ENCODE results near the gene MRPL55.

Gene MRPL55

DNA sequence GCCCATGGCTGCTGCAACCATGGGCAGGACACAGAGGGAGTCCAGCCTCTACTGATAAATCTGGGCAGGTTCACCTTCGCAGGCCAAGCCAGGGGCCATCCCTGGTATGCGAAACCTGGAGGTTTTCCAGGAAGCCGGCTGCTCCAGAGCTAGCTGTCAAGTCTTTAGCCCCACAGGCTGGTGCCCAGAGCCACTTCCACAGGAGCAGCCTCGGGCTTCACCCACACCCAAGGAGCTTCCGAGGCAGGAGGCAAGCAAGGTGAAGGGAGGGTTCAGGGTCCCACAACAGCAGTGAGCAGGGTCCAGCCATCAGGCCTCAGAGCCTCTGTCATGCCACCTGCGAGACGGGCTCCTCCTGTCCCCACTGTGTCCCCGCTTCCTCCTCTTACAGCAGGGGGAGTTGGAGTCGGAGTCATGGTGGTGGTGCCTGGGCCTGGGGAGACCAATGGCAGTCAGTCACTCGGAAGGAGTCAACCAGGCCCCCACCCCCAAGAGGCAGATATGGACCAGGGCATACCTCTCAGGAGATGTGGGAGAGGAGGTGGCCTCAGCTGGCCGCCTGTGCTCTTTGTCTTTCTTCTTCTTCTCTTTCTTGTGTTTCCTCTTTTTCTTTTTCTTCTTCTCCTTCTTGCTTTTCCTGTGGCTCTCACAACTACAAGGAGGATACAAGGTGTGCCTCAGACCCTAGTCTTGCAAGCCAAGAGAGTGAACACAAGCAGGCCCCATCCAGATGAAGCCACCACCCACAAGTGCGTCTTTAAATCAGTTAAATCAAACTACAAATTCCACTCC, 8.1 kb downstream of the MRPL55 start:
- no peak for DNase-seq

DNA sequence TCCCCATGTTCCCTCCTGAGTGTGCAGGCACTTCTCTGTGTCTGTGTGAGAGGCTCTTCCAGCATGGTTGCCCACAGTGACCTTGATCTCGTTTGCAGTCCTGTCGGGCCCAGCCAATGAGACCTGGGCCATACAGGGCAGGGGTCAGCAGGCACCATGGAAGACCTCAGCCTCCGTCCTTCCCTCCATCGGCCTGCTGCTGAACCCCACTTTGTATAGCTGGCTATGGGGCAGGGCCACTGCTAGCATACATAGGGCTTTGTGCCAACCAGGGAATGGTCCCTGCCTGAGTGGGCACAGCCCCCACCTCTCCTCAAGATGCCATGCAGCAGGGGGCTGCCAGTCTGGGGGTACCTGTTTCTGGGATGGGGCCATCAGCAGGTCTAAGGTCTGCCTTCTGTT, 9.8 kb downstream of the MRPL55 start:
- no peak for DNase-seq

DNA sequence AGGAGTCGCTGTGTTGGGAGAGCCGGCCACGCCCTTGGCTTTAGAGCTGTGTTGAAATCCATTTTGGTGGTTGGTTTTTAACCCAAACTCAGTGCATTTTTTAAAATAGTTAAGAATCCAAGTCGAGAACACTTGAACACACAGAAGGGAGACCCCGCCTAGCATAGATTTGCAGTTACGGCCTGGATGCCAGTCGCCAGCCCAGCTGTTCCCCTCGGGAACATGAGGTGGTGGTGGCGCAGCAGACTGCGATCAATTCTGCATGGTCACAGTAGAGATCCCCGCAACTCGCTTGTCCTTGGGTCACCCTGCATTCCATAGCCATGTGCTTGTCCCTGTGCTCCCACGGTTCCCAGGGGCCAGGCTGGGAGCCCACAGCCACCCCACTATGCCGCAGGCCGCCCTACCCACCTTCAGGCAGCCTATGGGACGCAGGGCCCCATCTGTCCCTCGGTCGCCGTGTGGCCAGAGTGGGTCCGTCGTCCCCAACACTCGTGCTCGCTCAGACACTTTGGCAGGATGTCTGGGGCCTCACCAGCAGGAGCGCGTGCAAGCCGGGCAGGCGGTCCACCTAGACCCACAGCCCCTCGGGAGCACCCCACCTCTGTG, 10.7 kb downstream of the MRPL55 start:
- no peak for DNase-seq

DNA sequence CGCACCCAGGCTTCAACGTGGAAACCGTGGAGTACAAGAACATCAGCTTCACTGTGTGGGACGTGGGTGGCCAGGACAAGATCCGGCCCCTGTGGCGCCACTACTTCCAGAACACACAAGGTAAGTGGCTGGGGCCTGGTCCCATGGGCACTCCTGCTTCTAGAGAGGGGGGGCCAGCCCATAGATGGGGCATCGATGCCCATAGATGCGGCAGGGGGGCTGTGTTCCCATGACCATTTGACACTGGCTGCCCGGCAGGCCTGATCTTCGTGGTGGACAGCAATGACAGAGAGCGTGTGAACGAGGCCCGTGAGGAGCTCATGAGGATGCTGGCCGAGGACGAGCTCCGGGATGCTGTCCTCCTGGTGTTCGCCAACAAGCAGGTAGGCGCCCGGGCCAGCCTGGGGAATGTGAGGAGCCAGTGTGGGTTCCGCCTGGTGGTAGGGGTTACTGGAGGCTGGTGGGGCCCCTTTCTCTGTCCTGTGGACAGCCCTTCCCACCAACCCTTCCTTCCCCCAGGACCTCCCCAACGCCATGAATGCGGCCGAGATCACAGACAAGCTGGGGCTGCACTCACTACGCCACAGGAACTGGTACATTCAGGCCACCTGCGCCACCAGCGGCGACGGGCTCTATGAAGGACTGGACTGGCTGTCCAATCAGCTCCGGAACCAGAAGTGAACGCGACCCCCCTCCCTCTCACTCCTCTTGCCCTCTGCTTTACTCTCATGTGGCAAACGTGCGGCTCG, 11.6 kb downstream of the MRPL55 start:
- DNase-seq = no peak

DNA sequence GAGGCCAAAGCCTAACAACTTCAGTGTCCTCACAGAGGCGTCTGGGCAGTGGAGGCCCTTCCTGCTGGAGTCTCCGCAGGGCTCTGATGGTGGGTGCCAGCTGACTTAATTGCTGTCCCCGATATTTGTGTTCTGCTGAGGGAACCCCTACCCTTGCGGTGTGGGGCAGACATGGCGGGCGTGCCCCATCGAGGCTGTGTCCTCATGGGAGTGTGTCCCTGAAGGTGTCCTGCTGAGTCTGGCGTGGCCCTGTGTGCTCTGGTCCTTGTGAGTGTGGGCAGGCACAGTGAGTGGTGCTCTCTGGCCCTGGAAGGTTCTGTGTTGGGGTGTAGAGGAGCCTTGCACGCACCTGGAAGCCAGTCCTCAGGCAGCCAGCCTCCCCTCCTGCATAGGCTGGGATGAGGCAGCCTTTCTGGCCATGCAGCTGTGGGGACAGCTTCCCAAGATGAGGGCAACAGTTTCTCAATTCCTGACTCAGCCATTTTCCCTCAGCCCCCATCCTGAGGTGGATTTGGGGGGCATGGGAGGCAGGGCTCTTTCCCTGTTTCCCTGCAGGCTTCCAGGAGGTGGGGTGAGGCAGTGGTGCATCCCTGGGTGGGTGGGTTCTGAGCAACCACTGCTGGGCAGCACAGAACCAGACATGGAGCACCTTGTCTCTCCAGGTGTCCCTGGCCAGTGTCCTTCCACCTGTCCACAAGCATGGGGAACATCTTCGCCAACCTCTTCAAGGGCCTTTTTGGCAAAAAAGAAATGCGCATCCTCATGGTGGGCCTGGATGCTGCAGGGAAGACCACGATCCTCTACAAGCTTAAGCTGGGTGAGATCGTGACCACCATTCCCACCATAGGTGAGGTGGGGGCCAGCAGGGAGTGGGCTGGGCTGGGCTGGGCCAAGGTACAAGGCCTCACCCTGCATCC, 12.4 kb downstream of the MRPL55 start:
- no peak for DNase-seq

DNA sequence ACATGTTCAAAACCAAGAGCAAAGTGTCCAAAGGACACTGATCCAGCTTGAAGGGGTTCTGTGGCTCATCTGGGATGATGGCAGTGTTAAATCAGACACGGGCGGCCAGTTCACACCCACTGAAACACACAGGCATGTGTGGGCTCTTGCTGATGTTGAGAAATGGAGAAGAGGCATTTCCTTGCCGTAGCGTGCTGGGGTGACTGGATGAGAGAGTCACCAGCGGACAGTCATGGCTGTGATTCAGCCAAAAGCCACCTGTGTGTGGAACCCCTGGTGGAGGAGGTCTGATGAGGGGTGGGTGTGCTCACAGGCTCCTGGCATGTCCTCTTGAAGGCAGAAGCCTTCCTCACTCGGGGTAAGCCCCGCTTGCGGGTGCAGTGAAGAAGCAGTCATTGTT, 13.2 kb downstream of the MRPL55 start:
- no peak for DNase-seq

DNA sequence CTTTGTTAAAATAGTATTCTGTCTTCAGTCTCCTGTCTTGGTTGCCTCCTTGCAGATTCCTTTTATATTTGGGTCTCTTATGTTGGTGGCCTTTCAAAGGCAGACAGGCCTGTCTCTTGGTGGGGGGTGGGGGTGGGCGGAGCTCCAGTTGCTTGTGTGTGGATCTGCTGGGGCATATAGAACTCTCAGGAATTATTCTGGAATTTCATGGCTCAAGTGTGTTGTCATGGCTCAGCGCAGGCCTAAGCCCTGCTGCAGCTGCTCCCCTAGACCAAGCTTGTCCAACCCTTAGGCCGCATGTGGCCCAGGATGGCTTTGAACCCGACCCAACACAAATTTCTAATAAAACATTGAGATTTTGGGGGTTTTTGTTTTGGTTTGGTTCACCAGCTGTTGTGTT, 13.9 kb downstream of the MRPL55 start:
- DNase-seq = no peak

DNA sequence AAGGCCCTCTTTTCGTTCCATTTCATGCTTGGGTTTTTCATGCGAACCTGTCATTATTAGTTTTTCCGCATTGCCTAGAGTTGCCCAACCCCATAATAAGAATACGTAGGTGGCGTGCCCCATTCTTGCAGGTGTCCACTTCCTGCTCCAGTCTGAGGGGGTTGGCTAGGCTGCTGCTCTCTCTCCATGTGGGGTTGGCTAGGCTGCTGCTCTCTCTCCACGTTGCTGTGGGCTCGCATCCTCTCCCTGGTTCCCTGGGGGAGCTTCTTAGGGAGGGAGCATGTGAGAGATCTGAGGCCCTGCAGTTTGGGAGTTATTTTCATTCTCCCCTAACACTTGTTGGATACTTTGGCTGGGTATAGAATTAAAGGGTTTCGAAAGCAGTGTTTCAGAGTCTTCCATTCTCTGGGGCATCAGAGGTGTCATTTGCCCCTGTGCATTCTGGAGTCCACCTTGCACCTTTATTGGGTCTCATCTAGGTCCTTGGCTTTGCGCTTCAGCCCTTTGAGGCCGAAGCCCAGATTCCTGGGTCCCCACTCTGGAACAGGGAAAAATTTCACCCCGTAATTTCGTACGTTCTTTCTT, 14.6 kb downstream of the MRPL55 start:
- no peak for DNase-seq

DNA sequence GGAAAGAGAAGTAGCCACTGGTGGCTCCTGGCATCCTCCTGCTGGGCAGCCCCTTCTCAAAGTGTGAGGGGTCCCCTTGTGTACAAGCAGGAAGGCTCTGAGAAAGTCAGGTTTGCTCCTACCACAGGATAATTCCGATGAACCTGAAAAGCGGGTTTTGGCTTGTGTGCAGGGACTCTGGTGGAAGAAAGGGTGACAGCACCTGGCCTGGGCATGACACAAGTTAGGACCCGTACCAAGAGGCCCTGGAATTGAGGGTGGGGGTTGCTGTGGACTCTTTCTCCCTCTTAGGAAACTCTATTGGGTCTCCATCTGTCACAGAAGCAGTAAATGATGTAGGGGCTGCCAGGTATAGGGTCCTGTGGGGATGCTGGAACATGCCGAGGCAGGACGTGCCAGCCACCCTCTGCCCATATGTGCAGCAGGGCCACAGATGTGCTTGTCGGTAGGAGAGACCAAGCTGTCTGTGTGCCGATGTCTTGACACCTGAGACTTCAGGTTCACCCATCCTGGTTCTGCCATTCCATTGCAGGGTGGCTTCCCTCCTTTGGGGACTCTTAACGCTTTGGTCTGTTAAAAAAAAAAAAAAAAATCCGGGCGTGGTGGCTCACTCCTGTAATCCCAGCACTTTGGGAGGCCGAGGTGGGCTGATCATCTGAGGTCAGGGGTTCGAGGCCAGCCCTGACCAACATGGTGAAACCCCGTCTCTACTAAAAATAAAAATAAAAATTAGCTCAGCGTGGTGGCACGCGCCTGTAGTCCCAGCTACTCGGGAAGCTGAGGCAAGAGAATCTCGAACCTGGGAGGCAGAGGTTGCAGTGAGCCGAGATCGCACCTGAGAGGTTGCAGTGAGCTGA, 15.8 kb downstream of the MRPL55 start:
- no peak for DNase-seq

DNA sequence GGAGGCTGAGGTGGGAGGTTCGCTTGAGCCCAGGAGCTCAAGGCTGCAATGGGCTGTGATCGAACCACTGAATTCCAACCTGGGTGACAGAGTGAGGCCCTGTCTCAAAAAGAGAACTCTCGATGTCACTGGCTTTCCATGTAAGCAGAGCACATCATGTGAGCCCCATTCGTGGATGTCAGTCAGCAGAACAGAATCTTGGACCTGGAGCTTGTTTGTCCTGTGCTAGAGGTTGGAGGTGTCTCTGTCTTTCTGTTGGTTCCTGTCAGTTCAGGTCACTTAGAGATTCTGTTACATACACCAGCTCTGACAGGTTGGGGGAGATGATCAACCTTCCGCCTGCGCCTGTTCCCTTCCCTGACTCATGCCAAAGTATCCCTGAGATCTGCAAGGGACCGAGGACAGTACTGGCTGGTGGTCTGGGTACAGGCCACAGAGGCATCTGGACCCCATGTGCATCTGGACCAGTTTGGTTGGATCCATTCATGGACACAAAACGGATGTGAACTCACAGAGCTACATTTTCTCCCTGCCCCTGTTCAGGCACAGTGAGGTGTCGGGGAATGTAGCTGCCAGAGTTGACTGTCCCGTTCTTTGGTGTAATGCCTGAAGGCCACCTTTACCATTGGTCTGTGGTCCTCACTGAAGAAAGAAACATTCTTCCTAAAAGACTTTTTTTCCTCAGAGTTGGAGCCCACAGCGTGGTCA, 16.6 kb downstream of the MRPL55 start:
- no peak for DNase-seq

DNA sequence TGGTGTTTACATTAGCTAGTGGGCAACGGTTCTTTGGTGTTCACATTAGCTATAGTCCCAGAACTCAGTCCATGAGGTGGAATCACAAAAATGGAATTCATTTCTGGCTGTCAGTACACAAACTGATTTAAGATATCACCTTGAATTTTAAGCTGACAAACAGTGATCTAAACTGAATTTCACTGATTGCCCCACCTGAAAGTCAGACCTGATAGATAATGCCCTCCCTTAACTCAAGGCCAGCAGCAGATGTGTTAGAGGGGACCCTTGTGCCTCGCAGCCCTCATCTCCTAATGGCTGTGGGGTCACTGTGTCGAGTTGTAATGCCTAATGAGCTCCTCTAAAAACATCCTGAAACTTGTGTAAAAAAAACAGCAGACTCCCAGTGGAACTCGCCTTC, 18.0 kb downstream of the MRPL55 start:
- no peak for DNase-seq

DNA sequence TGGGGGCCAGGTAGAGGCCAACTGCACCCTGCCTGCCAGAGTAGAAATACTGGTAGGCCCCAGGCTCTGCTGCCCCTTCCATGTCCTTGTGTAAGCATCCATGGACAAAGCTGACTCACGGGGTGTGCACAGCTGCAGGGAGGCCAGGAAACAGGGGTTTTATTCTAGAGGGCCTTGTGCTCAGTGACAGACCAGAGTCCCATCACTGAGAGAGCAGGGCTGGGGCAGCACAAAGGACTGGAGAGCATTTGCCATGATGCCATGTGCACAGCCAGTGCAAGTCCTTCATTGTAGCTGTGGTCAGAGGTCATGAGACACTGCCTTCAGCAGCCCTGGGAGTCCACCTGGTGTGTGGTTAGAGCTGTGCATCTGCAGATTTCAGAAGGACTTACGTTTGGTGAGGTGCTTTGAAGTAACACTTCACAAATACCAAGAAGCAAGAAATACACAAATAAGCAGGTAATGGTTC, 18.5 kb downstream of the MRPL55 start:
- no peak for DNase-seq

DNA sequence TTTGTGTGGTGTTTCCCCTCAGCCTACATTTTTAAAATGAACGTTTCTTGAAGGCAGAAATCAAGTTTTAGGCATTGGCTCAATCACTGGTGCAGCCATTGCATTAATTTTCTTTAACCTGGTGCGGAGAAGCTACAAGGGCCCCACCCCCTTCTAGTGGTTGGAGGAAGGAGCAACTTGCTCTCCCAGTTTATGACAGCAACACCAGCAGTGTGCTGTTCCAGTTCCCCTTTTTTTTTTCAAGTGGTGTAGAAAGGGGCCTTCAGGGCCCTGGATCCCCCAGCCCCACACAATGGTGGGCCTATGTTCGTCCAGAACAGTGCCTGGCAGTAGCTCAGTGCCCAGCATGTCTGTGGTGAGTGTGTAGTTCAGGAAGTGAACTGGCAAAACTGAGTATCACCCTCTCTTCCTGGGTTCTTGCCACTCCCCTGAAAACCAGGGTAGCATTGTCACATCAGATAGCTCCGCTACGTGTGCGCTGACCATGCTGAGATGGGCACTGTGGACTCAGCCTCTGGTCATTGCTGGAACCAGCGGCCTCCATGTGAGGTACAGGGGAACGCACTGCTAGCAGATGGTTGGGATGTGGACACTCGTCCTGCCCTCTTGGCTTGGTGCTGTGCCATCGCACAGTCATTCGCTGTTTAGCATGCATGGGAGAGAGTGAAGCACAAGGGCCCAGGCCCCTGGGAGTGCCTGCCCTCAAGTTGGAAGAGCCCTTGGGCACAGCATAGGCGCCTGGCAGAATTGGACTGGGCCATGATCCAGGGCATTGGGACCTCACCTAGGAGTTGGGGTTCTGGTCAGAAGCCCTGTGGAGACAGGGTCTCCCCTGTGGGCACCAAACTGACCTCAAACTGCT, 19.3 kb downstream of the MRPL55 start:
- no peak for DNase-seq

DNA sequence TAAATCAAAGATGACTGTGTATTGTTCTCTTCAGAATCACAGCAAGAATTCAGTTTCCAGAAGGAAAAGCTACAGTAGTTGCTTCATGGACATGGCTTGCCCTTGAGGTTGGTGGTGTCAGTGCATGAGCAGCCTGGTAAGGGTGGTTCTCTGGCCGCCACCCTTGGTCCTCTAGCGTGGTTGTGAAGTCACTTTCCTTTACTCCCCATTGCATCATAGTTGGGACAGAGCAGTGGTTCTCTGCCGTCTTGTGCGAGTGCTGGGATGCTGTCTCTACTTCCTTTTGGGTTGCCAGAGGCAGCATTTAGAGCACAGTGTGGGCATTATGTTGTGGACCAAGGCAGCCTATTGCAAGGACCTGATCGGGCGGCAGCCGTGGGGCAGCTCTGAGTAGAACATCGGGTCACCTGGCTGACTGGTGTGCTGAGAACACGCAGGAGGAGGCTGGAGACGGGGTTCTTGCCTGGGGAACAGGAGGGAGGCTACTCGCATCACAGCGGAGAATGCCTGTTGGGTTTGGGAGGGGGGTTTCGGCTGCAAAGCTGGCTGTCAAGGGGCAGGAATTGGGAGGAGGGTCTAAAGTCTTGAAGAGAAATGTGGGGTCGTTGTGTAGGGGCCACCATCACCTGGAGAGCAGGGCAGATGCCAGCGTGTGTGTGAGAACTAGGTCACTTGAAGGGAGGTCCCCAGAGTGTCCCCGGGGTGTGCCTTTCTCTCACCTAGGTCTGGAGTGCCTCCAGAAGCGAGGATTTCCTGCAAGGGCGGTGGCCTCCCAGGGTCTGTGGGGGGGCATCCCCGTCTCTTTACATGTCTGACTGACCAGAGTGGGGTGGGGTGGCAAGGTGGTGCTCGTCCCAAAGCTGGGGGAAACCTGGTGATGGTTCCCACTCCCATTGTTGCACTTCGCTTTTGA, 20.3 kb downstream of the MRPL55 start:
- no peak for DNase-seq

DNA sequence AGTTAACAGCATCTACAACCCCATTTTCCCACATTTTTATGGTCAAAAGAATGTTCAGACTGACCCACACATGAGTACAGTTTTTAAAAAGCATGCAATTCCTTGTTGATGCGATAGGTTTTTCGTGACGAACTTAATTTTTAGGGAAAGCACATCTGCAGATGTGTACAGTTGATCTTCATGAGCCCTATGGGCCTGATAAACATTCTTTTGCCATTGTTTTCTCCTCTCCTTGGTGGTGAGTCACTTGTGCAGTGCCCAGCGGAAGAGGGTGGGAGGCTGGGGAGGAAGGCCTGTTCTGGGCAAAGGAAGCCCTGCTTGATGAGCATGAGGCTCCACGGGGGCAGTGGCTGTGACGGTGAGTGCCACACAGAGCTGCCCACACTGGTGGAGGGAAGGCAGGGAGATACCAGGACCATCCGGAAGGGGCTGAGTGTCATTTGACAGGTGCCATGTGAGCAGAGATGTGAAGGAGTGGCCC, 21.3 kb downstream of the MRPL55 start:
- no peak for DNase-seq

DNA sequence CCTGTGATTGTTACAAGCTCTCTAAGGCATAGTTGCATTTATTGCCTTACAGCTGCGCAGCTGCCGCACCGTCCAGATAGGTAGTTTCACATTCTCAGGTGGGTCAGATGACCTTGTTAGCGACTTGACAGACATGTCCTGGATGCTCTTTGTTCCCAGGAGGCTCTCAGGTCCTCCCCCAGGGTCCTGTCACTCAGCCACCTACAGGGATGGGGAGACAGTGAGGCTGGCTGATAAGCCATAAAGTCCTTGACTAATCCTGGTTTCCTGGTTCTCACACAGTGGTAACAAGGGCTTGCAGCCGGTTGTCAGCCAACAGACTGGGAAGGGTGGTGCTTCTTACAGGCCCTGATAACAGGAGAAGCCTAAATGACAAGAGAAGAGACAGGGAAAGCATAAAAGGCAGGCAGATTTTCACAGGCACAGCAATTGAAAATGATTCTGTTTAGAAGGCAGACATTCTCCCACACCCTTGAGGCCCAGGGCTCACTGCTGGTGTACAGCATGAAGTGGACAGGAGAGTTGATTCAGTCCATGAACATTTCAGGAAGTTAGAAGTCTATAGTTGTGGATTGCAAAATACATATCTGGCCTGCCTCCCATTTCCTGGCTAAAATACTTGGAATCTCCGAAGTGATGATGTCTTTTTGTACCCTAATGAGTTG, 23.7 kb downstream of the MRPL55 start:
- no peak for DNase-seq

DNA sequence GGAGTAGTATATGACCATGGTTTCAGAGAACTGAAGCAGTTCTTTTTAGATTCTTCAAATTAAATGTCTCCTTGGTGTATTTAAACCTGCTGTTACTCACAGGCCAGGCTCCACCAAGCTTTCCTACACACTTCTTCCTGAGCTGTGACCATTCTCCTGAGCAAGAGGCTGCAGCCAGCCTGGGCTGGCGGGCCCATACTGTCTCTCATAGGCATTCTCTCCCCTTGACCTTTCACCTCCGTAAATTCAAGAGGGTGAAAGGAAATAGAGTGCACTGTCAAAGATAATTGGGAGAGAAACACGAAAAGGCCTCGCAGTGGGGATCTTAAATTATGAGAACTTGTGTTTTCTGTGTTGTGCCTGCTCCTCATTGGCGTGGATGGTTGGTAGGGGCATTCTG, 24.3 kb downstream of the MRPL55 start:
- no peak for DNase-seq

DNA sequence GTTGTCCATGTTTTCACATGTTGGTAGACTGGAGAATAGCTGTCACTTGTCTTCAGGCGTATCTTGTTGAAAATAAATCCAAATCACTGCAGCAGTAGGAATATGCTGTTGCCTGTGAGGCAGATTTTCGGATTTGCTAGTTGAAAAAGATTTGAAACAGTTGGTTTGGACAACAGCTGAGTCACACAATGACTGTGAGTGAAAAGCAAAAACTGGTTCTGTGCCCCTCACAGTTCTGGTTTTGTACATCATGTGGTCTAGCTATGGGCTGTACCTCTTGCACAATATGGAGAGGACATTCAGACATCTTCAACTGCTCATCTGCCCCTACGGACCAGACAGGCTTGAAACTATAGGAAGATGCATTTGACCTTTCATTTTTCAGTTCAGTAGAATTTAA, 24.8 kb downstream of the MRPL55 start:
- DNase-seq = no peak
